ENCODE measurements around the gene PDAP1. TPM values are rescaled to one million over a fixed set of nuclear protein-coding genes. Genes with fewer than 3 reads are reported as not detected.

PDAP1 gene
- total and polyA plus RNA-seq, 2 of the 13 experiments (the other 11 are each of a cell fraction or from before 2014, with no cell fraction given) = 13.0 to 100 TPM

DNA sequence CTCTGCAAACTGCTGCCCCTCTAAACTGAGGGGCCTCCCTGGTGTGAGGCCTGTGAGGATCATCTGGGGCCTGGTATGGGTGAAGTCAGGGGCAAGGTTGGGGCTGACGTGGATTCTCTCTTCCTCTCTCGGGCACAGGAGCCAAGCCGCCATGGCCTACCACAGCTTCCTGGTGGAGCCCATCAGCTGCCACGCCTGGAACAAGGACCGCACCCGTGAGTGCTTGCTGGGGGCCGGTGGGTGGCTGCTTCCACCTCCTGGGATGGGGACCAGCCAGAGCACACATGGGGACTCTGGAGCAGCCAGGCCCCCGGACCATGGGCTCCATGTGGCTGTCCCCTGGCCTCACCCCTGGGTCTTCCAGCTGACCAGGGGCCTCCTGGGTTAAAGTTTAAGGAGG, 22.8 kb downstream of the PDAP1 start:
- POLR2A ChIA-PET = no interaction called here
- no peaks in the 10 kb centered on the region for H3K9me3 ChIP-seq (ENCODE audit: low read length)
- H3K4me3 ChIP-seq (replicated peaks in 1 of 3; ENCODE audit: insufficient read depth in 1 of 3, low read depth in 2 of 3, low read length in 3 of 3) = no peak overlapping the region
- intact Hi-C loops (cut with micrococcal nuclease; ENCODE audit: unreplicated experiment) = no loop called here
- ATAC-seq (no peak), DNase-seq (ENCODE audit: low spot score) (no peak), FAIRE-seq (no peak)
- 0 out of 2 replicates have a peak, but pooled peaks cover 6% of the 10 kb centered on the region for H4K20me1 ChIP-seq (ENCODE audit: insufficient read depth, low read length)
- CTCF ChIA-PET (ENCODE audit: low intra/inter-chr PET ratio, low total read pairs) = interaction anchor here (2.2 kb wide), 1 partner anchor 20 kb away, joined by 18 read pairs; no protein-coding TSS in a partner anchor
- WGBS (ENCODE audit: low lambda C conversion rate) = 97% methylated on average over 5 of the region's 8 CpGs
- H2AFZ ChIP-seq (ENCODE audit: low read length) = no peak overlapping the region
- no peak overlapping the region for H3K9ac ChIP-seq (ENCODE audit: insufficient read depth, low read depth, low read length)
- BruUV-seq (replicated peaks) = no TSS peak
- in situ Hi-C loops (cut with HindIII; ENCODE audit: extremely low pct_ligation_motif_present, low pct_unique_long_range_greater_than_20kb) = no loop called here
- no peaks in the 10 kb centered on the region for H3K27me3 ChIP-seq (ENCODE audit: control insufficient read depth in 1 of 2, insufficient read depth in 2 of 2, low read length in 2 of 2)
- TF ChIP-seq, protein P1, sequence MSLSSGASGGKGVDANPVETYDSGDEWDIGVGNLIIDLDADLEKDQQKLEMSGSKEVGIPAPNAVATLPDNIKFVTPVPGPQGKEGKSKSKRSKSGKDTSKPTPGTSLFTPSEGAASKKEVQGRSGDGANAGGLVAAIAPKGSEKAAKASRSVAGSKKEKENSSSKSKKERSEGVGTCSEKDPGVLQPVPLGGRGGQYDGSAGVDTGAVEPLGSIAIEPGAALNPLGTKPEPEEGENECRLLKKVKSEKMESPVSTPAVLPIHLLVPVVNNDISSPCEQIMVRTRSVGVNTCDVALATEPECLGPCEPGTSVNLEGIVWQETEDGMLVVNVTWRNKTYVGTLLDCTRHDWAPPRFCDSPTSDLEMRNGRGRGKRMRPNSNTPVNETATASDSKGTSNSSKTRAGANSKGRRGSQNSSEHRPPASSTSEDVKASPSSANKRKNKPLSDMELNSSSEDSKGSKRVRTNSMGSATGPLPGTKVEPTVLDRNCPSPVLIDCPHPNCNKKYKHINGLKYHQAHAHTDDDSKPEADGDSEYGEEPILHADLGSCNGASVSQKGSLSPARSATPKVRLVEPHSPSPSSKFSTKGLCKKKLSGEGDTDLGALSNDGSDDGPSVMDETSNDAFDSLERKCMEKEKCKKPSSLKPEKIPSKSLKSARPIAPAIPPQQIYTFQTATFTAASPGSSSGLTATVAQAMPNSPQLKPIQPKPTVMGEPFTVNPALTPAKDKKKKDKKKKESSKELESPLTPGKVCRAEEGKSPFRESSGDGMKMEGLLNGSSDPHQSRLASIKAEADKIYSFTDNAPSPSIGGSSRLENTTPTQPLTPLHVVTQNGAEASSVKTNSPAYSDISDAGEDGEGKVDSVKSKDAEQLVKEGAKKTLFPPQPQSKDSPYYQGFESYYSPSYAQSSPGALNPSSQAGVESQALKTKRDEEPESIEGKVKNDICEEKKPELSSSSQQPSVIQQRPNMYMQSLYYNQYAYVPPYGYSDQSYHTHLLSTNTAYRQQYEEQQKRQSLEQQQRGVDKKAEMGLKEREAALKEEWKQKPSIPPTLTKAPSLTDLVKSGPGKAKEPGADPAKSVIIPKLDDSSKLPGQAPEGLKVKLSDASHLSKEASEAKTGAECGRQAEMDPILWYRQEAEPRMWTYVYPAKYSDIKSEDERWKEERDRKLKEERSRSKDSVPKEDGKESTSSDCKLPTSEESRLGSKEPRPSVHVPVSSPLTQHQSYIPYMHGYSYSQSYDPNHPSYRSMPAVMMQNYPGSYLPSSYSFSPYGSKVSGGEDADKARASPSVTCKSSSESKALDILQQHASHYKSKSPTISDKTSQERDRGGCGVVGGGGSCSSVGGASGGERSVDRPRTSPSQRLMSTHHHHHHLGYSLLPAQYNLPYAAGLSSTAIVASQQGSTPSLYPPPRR (CRISPR knock-in tag; IDR thresholded peaks at IDR 0.05; ENCODE audit: borderline replicate concordance) = no peak
- peak; percentile 81 for TF ChIP-seq AGO2 (optimal IDR thresholded peaks at IDR 0.05; ENCODE audit: low read depth, low read length)
- TF ChIP-seq, protein P2, sequence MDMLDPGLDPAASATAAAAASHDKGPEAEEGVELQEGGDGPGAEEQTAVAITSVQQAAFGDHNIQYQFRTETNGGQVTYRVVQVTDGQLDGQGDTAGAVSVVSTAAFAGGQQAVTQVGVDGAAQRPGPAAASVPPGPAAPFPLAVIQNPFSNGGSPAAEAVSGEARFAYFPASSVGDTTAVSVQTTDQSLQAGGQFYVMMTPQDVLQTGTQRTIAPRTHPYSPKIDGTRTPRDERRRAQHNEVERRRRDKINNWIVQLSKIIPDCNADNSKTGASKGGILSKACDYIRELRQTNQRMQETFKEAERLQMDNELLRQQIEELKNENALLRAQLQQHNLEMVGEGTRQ (IDR thresholded peaks at IDR 0.05; ENCODE audit: low read depth, low read length) = no peak
- TF ChIP-seq, protein P2 (CRISPR knock-in tag; IDR thresholded peaks at IDR 0.05; ENCODE audit: borderline replicate concordance) = no peak
- TF ChIP-seq, protein P3, sequence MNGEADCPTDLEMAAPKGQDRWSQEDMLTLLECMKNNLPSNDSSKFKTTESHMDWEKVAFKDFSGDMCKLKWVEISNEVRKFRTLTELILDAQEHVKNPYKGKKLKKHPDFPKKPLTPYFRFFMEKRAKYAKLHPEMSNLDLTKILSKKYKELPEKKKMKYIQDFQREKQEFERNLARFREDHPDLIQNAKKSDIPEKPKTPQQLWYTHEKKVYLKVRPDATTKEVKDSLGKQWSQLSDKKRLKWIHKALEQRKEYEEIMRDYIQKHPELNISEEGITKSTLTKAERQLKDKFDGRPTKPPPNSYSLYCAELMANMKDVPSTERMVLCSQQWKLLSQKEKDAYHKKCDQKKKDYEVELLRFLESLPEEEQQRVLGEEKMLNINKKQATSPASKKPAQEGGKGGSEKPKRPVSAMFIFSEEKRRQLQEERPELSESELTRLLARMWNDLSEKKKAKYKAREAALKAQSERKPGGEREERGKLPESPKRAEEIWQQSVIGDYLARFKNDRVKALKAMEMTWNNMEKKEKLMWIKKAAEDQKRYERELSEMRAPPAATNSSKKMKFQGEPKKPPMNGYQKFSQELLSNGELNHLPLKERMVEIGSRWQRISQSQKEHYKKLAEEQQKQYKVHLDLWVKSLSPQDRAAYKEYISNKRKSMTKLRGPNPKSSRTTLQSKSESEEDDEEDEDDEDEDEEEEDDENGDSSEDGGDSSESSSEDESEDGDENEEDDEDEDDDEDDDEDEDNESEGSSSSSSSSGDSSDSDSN (CRISPR knock-in tag; IDR thresholded peaks at IDR 0.05) = 0 out of 2 replicates have a peak, but pooled peaks have one; percentile 16
- H3K36me3 ChIP-seq (replicated peaks in 1 of 2; ENCODE audit: control insufficient read depth in 1 of 2, insufficient read depth in 2 of 2, low read length in 2 of 2) = peaks cover 8 to 30% of the 10 kb centered on the region in 2 experiments
- peaks cover 19% of the 10 kb centered on the region for H3K4me1 ChIP-seq (ENCODE audit: insufficient read depth, low read length)
- peaks cover 16% of the 10 kb centered on the region for H3K79me2 ChIP-seq (ENCODE audit: insufficient read depth, low read length)
- H3K4me2 ChIP-seq (ENCODE audit: low read depth, low read length) = no peak overlapping the region
- H3K27ac ChIP-seq (ENCODE audit: extremely low read length, insufficient read depth, low read length) = no peak overlapping the region
